Measurements from ENCODE around the gene NFIA. TPM values are rescaled to one million over a fixed set of nuclear protein-coding genes. Genes with fewer than 3 reads are reported as not detected.

Gene NFIA
- total and polyA plus RNA-seq, 2 donors (not counting 1 experiment from before 2014, with no cell fraction given): 0.28 to 0.54 TPM

DNA sequence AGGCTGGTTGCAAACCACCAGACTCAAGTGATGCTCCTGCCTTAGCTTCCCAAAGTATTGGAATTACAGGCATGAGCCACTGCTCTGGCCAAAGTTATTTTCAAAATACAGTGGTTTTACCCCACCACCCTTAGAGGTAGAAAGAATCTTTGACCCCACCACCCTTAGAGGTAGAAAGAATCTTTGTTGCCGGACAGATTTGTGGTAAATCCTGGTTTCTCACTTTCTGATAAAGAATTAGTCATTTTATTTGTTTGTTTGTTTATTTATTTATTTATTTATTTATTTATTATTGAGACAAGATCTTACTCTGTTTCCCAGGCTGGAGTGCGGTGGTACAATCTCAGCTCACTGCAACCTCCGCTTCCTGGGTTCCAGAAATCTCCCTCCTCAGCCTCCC, 55.9 kb downstream of the NFIA start:
- Mint-ChIP-seq H3K4me3 (no peak overlapping the region), H3K9me3 (ENCODE audit: insufficient read depth) (no peaks in the 10 kb centered on the region), H3K27me3 (peaks cover 11% of the 10 kb centered on the region), H3K4me1 (no peaks in the 10 kb centered on the region), H3K27ac (no peak overlapping the region)
- no peaks in the 10 kb centered on the region for H3K9me3 ChIP-seq (ENCODE audit: control extremely low read depth in 1 of 3, control insufficient read depth in 2 of 3, insufficient read depth in 1 of 3, low read length in 2 of 3)
- H3K4me3 ChIP-seq (ENCODE audit: control extremely low read depth in 1 of 5, extremely low read depth in 1 of 5, insufficient read depth in 1 of 5, low read depth in 2 of 5, low read length in 4 of 5): no peak overlapping the region
- intact Hi-C loops (cut with micrococcal nuclease): no loop called here
- H4K20me1 ChIP-seq (ENCODE audit: control insufficient read depth, insufficient read depth, low read length, poor library complexity, severe bottlenecking): no peaks in the 10 kb centered on the region
- no peaks in the 10 kb centered on the region for H3K27me3 ChIP-seq (replicated peaks in 1 of 4; ENCODE audit: control extremely low read depth in 1 of 4, control insufficient read depth in 3 of 4, insufficient read depth in 4 of 4, low read length in 3 of 4)
- H3K27ac ChIP-seq (ENCODE audit: low read length in 2 of 2): no peak overlapping the region
- ChIA-PET POLR2A (no interaction called here), CTCF (no interaction called here)
- ATAC-seq (ENCODE audit: low read depth): no peak
- TF ChIP-seq EZH2 (IDR thresholded peaks at IDR 0.05; ENCODE audit: borderline replicate concordance, insufficient read depth, low read depth, low read length, poor library complexity, severe bottlenecking): no peak
- TF ChIP-seq, protein P1, sequence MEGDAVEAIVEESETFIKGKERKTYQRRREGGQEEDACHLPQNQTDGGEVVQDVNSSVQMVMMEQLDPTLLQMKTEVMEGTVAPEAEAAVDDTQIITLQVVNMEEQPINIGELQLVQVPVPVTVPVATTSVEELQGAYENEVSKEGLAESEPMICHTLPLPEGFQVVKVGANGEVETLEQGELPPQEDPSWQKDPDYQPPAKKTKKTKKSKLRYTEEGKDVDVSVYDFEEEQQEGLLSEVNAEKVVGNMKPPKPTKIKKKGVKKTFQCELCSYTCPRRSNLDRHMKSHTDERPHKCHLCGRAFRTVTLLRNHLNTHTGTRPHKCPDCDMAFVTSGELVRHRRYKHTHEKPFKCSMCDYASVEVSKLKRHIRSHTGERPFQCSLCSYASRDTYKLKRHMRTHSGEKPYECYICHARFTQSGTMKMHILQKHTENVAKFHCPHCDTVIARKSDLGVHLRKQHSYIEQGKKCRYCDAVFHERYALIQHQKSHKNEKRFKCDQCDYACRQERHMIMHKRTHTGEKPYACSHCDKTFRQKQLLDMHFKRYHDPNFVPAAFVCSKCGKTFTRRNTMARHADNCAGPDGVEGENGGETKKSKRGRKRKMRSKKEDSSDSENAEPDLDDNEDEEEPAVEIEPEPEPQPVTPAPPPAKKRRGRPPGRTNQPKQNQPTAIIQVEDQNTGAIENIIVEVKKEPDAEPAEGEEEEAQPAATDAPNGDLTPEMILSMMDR (IDR thresholded peaks at IDR 0.05): no peak
- no CpG with 5 or more reads among the region's 3 CpGs for WGBS (ENCODE audit: insufficient coverage)
- no peaks in the 10 kb centered on the region for H3K4me1 ChIP-seq (ENCODE audit: control insufficient read depth in 2 of 2, insufficient read depth in 2 of 2, low read length in 2 of 2)
- no peak overlapping the region for H3K4me2 ChIP-seq (replicated peaks; ENCODE audit: low read depth, low read length, poor library complexity, severe bottlenecking)
- H3K36me3 ChIP-seq (replicated peaks in 1 of 2; ENCODE audit: control extremely low read depth in 1 of 2, control insufficient read depth in 1 of 2, extremely low read depth in 1 of 2, insufficient read depth in 2 of 2, low read length in 1 of 2): no peaks in the 10 kb centered on the region
- no peak for DNase-seq
- no peak overlapping the region for H3K9ac ChIP-seq (ENCODE audit: low read length)
- H2AFZ ChIP-seq (ENCODE audit: insufficient read depth, low read depth, low read length, poor library complexity, severe bottlenecking): no peak overlapping the region
- no peaks in the 10 kb centered on the region for H3K79me2 ChIP-seq (ENCODE audit: control insufficient read depth, insufficient read depth, low read length)

DNA sequence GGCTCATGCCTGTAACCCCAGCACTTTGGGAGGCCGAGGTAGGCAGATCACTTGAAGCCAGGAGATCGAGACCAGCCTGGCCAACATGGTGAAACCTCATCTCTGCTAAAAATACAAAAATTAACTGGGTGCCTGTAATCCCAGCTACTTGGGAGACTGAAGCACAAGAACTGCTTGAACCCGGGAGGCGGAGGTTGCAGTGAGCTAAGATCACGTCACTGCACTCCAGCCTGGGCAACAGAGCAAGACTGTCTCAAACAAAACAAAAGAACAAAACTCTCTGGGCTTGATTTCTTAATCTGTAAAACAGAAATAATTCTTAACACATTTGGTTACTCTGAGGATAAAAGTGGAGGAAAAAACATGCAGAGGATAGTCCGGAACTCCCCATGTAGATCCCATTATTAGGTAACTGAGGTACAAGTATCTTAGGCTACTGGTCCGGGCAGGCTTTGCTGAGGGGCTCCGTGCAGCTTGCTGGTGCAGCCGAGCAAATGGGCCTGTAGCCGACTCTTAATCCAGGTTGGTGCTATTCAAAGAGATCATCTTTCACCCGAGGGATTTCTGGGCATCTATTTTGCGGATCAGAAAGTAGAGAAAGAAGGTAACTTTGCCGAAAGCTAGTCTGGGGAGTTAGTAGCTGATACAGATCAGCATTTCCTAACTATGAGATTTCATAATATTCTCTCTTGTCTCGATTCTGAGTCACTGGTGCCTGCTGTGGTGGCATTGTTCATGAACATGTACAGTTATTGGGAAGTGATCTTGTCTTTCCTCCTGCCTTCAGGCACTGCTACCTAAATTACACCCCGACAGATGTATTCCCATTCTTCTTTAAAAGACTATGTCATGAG, 56.8 kb downstream of the NFIA start:
- H4K20me1 ChIP-seq (ENCODE audit: control insufficient read depth, insufficient read depth, low read length, poor library complexity, severe bottlenecking): no peaks in the 10 kb centered on the region
- DNase-seq (no peak), ATAC-seq (ENCODE audit: low read depth) (no peak)
- H3K79me2 ChIP-seq (ENCODE audit: control insufficient read depth, insufficient read depth, low read length): no peaks in the 10 kb centered on the region
- WGBS (ENCODE audit: insufficient coverage): 97% methylated on average over 8 of the region's 15 CpGs
- no peaks in the 10 kb centered on the region for H3K27me3 ChIP-seq (replicated peaks in 1 of 4; ENCODE audit: control extremely low read depth in 1 of 4, control insufficient read depth in 3 of 4, insufficient read depth in 4 of 4, low read length in 3 of 4)
- H3K4me3 Mint-ChIP-seq: no peak overlapping the region
- no peak overlapping the region for H3K4me3 ChIP-seq (ENCODE audit: control extremely low read depth in 1 of 5, extremely low read depth in 1 of 5, insufficient read depth in 1 of 5, low read depth in 2 of 5, low read length in 4 of 5)
- CTCF ChIA-PET: no interaction called here
- no peak overlapping the region for H3K4me2 ChIP-seq (replicated peaks; ENCODE audit: low read depth, low read length, poor library complexity, severe bottlenecking)
- no peak overlapping the region for H3K9ac ChIP-seq (ENCODE audit: low read length)
- H3K9me3 ChIP-seq (ENCODE audit: control extremely low read depth in 1 of 3, control insufficient read depth in 2 of 3, insufficient read depth in 1 of 3, low read length in 2 of 3): no peaks in the 10 kb centered on the region
- H3K27ac ChIP-seq (ENCODE audit: low read length in 2 of 2): no peak overlapping the region
- no peaks in the 10 kb centered on the region for H3K9me3 Mint-ChIP-seq (ENCODE audit: insufficient read depth)
- H3K4me1 ChIP-seq (ENCODE audit: control insufficient read depth in 2 of 2, insufficient read depth in 2 of 2, low read length in 2 of 2): no peaks in the 10 kb centered on the region
- no peak overlapping the region for H3K27ac Mint-ChIP-seq
- no peaks in the 10 kb centered on the region for H3K36me3 ChIP-seq (replicated peaks in 1 of 2; ENCODE audit: control extremely low read depth in 1 of 2, control insufficient read depth in 1 of 2, extremely low read depth in 1 of 2, insufficient read depth in 2 of 2, low read length in 1 of 2)
- peaks cover 9% of the 10 kb centered on the region for H3K27me3 Mint-ChIP-seq
- intact Hi-C loops (cut with micrococcal nuclease): no loop called here
- POLR2A ChIA-PET: no interaction called here
- no peak for TF ChIP-seq EZH2 (IDR thresholded peaks at IDR 0.05; ENCODE audit: borderline replicate concordance, insufficient read depth, low read depth, low read length, poor library complexity, severe bottlenecking)
- TF ChIP-seq, protein P1 (IDR thresholded peaks at IDR 0.05): no peak
- no peak overlapping the region for H2AFZ ChIP-seq (ENCODE audit: insufficient read depth, low read depth, low read length, poor library complexity, severe bottlenecking)
- H3K4me1 Mint-ChIP-seq: no peaks in the 10 kb centered on the region

Measured in B cell (primary cell).